Neural cell (in vitro differentiated cells): ENCODE data around the gene ETNK2. TPM values are rescaled to one million over a fixed set of nuclear protein-coding genes. Genes with fewer than 3 reads are reported as not detected.

Source experiments
- H2AFZ ChIP-seq: fragments of 200-600, 300-800 bp; sonication (generic), shearing (Covaris generic); 2 replicates; pipeline ENCODE4 v1.6.0; 2014; ENCODE audit warnings: low read depth, mild to moderate bottlenecking, antibody characterized with exemption, low read length, moderate library complexity
- H3F3A ChIP-seq: fragments of 200-600 bp; shearing (Covaris generic); 2 replicates; pipeline ENCODE4 v1.6.1; 2016; ENCODE audit warnings: mild to moderate bottlenecking, moderate library complexity, mixed read lengths, antibody characterized with exemption, low read length; ENCODE audit not compliant: insufficient read depth, poor library complexity, severe bottlenecking
- H3K27ac ChIP-seq: fragments of 200-600, 300-800 bp; sonication (generic), shearing (Covaris generic); 2 replicates; pipeline ENCODE4 v1.5.1; 2014; ENCODE audit warnings: mild to moderate bottlenecking, low read length, moderate library complexity
- H3K27me3 ChIP-seq: fragments of 300-800, 200-600 bp; sonication (generic), shearing (Covaris generic); 2 replicates; pipeline ENCODE4 v1.6.0; 2014; ENCODE audit warnings: mild to moderate bottlenecking, low read depth, low read length, moderate library complexity; ENCODE audit not compliant: insufficient read depth
- H3K36me3 ChIP-seq: fragments of 300-800, 200-600 bp; sonication (generic), shearing (Covaris generic); 2 replicates; pipeline ENCODE4 v1.5.1; 2014; ENCODE audit warnings: mild to moderate bottlenecking, antibody characterized with exemption, low read length, moderate library complexity; ENCODE audit not compliant: insufficient read depth
- H3K4me2 ChIP-seq: fragments of 300-800, 200-600 bp; sonication (generic), shearing (Covaris generic); 2 replicates; pipeline ENCODE4 v1.6.0; 2014; ENCODE audit warnings: mild to moderate bottlenecking, low read length
- H3K4me3 ChIP-seq: fragments of 300-800, 200-600 bp; sonication (generic), shearing (Covaris generic); 2 replicates; pipeline ENCODE4 v1.5.1; 2014; ENCODE audit warnings: mild to moderate bottlenecking, low read length, moderate library complexity
- H3K79me2 ChIP-seq: fragments of 200-600 bp; shearing (Covaris generic); replicated peaks from 2 replicates; pipeline ENCODE4 v1.6.0; 2014; ENCODE audit warnings: mild to moderate bottlenecking, low read length, moderate library complexity; ENCODE audit not compliant: insufficient read depth
- H3K9ac ChIP-seq: fragments of 300-800, 200-600 bp; sonication (generic), shearing (Covaris generic); 2 replicates; pipeline ENCODE4 v1.6.1; 2016; ENCODE audit warnings: mild to moderate bottlenecking, low read length, mixed read lengths
- H3K9me2 ChIP-seq: fragments of 200-600 bp; shearing (Covaris generic); 2 replicates; pipeline ENCODE4 v1.6.1; 2016; ENCODE audit warnings: mild to moderate bottlenecking, low read length, mixed read lengths; ENCODE audit not compliant: insufficient read depth
- H3K9me3 ChIP-seq: fragments of 200-600, 300-800 bp; sonication (generic), shearing (Covaris generic); 2 replicates; pipeline ENCODE4 v1.6.1; 2016; ENCODE audit warnings: mild to moderate bottlenecking, mixed run types, low read length, moderate library complexity, mixed read lengths
- H4K20me1 ChIP-seq: fragments of 200-600 bp; shearing (Covaris generic); 2 replicates; pipeline ENCODE4 v1.6.1; 2016; ENCODE audit warnings: mild to moderate bottlenecking, mixed run types; ENCODE audit not compliant: insufficient read depth
- EP300 ChIP-seq: fragments of 450-650 bp; conservative IDR thresholded peaks from 2 replicates; pipeline ENCODE4 v1.6.1; 2014; ENCODE audit warnings: antibody characterized with exemption, mild to moderate bottlenecking, moderate library complexity; ENCODE audit not compliant: poor library complexity, severe bottlenecking
- MXI1 ChIP-seq: fragments of 450-650 bp; conservative IDR thresholded peaks from 2 replicates; pipeline ENCODE4 v1.6.1; 2014; ENCODE audit warnings: antibody characterized with exemption, mild to moderate bottlenecking; ENCODE audit not compliant: poor library complexity, severe bottlenecking
- POLR2AphosphoS5 ChIP-seq: IDR thresholded peaks from 2 replicates; pipeline ENCODE4 v1.6.1; 2012
- RAD21 ChIP-seq: fragments of 450-650 bp; conservative IDR thresholded peaks from 2 replicates; pipeline ENCODE4 v1.6.1; 2014; ENCODE audit warnings: antibody characterized with exemption, mild to moderate bottlenecking, moderate library complexity
- SMC3 ChIP-seq: fragments of 450-650 bp; conservative IDR thresholded peaks from 2 replicates; pipeline ENCODE4 v1.6.1; 2014; ENCODE audit warnings: antibody characterized with exemption, mild to moderate bottlenecking, moderate library complexity; ENCODE audit not compliant: poor library complexity
- TAF1 ChIP-seq: IDR thresholded peaks from 2 replicates; pipeline ENCODE4 v1.6.1; 2012; ENCODE audit warnings: low read depth
- polyA plus RNA-seq: library from polyadenylated mRNA; depleted of rRNA; stranded (reverse); fragments of >200 nt; gene quantifications from 2 replicates; pipeline ENCODE4 v1.2.3, GENCODE V29; 2014
- TF ChIP-seq, protein P1 (sequence below): IDR thresholded peaks from 2 replicates; pipeline ENCODE4 v1.6.1; 2012; ENCODE audit warnings: borderline replicate concordance
- TF ChIP-seq, protein P2 (sequence below): fragments of 450-650 bp; IDR thresholded peaks from 2 replicates; pipeline ENCODE4 v1.5.1; 2014; ENCODE audit warnings: antibody characterized with exemption, mild to moderate bottlenecking, moderate library complexity; ENCODE audit not compliant: poor library complexity, severe bottlenecking

The ETNK2 gene
- polyA plus RNA-seq, 1 donor from 2014 or later, result 26.7 TPM

DNA sequence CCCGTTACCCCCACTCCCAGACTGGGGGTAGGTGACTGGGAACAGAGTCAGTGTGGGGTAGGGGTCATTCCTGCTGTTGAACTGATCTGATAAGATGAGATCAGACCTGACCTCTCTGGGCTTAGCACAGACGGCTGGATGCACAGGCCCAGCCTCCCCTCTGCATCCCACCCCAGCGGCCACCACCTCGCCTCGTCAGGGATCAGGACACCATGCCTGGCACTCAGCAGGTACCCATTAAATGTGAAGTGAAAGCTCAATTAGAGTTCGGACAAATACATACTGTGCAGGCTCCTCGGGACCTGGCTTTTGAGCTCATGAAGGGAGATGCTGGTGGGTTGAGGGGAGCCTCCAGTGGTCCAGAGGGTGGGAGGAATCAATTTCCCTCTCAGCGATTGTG is 63.2 kb downstream of the ETNK2 start:
- no peak overlapping the region for H3K4me2 ChIP-seq
- no peaks in the 10 kb centered on the region for H3K9me3 ChIP-seq
- no peak overlapping the region for H3K4me3 ChIP-seq
- no peak overlapping the region for H3K27ac ChIP-seq
- no peak overlapping the region for H2AFZ ChIP-seq
- no peaks in the 10 kb centered on the region for H3K27me3 ChIP-seq
- H3K9ac ChIP-seq, result no peak overlapping the region
- no peaks in the 10 kb centered on the region for H3K9me2 ChIP-seq
- no peaks in the 10 kb centered on the region for H4K20me1 ChIP-seq
- no peaks in the 10 kb centered on the region for H3F3A ChIP-seq
- TF ChIP-seq POLR2AphosphoS5 (no peak), TAF1 (no peak), SMC3 (no peak)
- H3K36me3 ChIP-seq, result no peaks in the 10 kb centered on the region
- no peaks in the 10 kb centered on the region for H3K79me2 ChIP-seq

DNA sequence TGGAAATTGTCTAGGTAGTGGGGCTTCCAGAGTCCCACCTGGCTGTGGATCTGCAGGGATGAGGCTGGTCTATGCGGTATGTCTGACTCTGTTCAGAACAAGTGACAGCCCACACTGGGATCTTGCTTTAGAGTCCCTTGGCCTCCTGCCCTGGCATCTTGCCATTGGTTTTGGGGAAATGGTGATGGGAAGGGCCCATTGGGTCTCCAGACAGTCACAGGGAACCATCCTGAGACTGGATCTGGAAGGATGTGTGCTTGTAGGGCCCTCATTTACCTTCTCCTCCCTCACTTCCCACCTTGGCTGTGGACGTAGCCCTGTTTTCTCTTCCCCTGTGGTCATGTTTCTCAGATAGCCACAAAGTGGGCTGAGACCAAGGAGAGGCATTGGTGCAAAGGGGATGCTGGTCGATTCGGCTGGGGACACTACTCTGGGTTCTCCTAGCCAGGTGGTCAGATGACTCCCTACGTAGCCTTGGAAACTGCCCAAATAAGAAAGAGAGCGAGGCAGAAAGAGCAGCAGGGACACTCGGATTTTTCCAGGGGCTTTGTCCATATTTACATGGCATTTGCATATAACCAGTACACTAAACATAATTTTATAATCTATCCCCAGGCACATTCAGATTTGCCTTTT is 63.8 kb downstream of the ETNK2 start:
- Histone ChIP-seq H3K9me3 (no peaks in the 10 kb centered on the region), H3K36me3 (no peaks in the 10 kb centered on the region), H3K9me2 (no peaks in the 10 kb centered on the region), H3K4me3 (no peak overlapping the region), H3K27ac (no peak overlapping the region), H2AFZ (no peak overlapping the region), H3K4me2 (no peak overlapping the region), H4K20me1 (no peaks in the 10 kb centered on the region), H3F3A (no peaks in the 10 kb centered on the region), H3K79me2 (no peaks in the 10 kb centered on the region), H3K27me3 (no peaks in the 10 kb centered on the region), H3K9ac (no peak overlapping the region)
- TF ChIP-seq, protein P1, sequence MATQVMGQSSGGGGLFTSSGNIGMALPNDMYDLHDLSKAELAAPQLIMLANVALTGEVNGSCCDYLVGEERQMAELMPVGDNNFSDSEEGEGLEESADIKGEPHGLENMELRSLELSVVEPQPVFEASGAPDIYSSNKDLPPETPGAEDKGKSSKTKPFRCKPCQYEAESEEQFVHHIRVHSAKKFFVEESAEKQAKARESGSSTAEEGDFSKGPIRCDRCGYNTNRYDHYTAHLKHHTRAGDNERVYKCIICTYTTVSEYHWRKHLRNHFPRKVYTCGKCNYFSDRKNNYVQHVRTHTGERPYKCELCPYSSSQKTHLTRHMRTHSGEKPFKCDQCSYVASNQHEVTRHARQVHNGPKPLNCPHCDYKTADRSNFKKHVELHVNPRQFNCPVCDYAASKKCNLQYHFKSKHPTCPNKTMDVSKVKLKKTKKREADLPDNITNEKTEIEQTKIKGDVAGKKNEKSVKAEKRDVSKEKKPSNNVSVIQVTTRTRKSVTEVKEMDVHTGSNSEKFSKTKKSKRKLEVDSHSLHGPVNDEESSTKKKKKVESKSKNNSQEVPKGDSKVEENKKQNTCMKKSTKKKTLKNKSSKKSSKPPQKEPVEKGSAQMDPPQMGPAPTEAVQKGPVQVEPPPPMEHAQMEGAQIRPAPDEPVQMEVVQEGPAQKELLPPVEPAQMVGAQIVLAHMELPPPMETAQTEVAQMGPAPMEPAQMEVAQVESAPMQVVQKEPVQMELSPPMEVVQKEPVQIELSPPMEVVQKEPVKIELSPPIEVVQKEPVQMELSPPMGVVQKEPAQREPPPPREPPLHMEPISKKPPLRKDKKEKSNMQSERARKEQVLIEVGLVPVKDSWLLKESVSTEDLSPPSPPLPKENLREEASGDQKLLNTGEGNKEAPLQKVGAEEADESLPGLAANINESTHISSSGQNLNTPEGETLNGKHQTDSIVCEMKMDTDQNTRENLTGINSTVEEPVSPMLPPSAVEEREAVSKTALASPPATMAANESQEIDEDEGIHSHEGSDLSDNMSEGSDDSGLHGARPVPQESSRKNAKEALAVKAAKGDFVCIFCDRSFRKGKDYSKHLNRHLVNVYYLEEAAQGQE, result no peak
- no peak for TF ChIP-seq TAF1
- no peak for TF ChIP-seq RAD21
- TF ChIP-seq MXI1, result no peak
- TF ChIP-seq EP300, result no peak
- TF ChIP-seq, protein P2, sequence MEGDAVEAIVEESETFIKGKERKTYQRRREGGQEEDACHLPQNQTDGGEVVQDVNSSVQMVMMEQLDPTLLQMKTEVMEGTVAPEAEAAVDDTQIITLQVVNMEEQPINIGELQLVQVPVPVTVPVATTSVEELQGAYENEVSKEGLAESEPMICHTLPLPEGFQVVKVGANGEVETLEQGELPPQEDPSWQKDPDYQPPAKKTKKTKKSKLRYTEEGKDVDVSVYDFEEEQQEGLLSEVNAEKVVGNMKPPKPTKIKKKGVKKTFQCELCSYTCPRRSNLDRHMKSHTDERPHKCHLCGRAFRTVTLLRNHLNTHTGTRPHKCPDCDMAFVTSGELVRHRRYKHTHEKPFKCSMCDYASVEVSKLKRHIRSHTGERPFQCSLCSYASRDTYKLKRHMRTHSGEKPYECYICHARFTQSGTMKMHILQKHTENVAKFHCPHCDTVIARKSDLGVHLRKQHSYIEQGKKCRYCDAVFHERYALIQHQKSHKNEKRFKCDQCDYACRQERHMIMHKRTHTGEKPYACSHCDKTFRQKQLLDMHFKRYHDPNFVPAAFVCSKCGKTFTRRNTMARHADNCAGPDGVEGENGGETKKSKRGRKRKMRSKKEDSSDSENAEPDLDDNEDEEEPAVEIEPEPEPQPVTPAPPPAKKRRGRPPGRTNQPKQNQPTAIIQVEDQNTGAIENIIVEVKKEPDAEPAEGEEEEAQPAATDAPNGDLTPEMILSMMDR, result no peak
